HG02678 (cell line): ENCODE results near the gene AFDN.

Experiments
- ATAC-seq: cut with Tn5 transposase; IDR thresholded peaks from one replicate; pipeline ENCODE4 v1.9.1; 2021; ENCODE audit warnings: mild to moderate bottlenecking, moderate library complexity; ENCODE audit not compliant: unreplicated experiment

AFDN gene

GRCh38 chr6:167860550-167861226 is 34.0 kb downstream of the AFDN start:
- no peak for ATAC-seq

- no peak for ATAC-seq
These were observed 34.7 kb downstream of the AFDN start for GRCh38 chr6:167861424-167861823.

GRCh38 chr6:167863897-167864296 is 37.2 kb downstream of the AFDN start:
- ATAC-seq = no peak

DNA sequence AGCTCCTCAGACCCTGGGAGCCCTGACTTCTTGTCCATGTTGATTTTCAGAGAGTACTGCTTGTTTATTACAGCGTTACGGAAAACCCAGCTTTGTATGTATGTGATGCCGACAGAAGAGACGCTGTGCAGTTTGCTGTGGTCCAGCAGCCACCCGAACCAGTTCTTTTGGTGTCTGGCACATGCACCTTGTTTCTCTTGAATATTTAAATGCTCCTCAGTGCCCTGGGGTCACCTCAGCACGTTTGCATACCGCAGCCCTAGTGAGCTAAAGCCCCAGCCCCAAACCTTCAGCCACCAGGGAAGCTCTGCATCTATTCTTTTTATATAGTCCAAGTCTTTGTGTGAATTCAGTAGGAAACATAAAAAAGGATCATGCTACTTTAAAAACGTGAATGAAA is 39.9 kb downstream of the AFDN start:
- ATAC-seq = no peak

DNA sequence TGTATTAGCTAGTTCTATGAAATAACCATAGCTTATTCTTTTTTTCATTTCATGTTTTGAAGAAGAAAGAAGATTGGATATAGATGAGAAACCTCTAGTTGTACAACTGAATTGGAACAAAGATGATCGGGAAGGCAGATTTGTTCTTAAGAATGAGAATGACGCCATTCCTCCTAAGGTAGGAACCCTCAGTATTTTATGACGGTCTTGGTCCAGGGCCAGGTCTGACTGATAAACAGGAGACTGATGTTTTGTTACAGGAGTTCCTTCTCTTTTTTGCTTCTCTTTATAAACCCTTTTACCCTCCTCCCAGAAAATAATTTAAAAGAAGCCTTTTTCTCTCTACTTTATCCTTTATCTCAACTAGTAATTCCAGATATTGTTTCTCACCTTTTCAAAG is 43.6 kb downstream of the AFDN start:
- ATAC-seq = no peak

GRCh38 chr6:167872538-167873210 is 46.0 kb downstream of the AFDN start:
- ATAC-seq = peak; percentile 55

- no peak for ATAC-seq
These were observed 51.5 kb downstream of the AFDN start for GRCh38 chr6:167877994-167878779.

- ATAC-seq = no peak
These were observed 52.9 kb downstream of the AFDN start for GRCh38 chr6:167879612-167880011.

- no peak for ATAC-seq
These were observed 54.6 kb downstream of the AFDN start for GRCh38 chr6:167881327-167881726.

GRCh38 chr6:167882244-167882643 is 55.5 kb downstream of the AFDN start:
- ATAC-seq = no peak

GRCh38 chr6:167888098-167888497 is 61.4 kb downstream of the AFDN start:
- ATAC-seq = no peak

DNA sequence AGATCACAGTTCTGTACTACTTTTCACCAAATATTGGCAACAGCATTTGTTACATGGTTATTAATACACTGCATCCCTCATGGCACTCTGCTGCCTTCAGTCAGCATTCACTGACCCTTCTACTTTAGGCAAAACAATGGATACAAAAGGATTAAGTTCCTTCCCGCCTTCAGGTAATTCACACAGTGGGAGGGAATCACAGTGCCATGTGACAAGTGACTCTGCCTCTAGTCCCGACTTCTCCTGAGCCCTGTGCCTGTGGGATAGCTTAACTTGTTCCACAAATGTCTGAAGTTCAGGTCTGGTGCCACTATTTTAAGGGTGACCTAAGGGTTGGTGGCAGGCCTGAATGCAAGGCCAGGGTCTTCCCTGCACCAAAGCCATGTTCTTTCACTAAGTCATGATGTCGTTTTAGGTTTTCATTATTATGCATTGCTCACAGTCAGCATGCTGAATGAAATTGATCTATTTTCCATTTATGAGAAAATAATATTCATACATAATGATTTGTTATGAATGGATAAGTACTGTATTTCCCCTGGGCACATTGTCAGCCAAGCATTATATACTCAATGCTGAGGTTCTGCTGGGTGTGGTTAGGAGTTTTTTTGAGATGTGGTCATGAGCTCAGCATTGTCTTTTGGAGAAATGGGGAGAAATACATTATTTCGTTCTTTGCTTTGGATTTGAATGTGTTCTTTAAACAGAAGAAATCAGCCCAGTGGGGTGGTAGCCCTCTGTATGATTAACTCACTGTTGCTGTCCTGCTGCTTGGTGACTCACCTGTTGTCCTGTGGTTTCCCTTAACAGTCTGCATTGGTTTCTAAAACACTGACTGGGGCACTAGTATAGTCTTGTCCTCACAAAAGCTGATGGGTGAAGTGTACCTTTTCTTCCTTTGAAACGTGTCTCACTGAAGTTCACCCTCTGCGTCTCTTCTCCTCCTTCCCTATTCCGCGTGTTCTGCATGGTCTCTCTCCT is 66.4 kb downstream of the AFDN start:
- ATAC-seq = peak; percentile 86

GRCh38 chr6:167894965-167895364 is 68.3 kb downstream of the AFDN start:
- ATAC-seq = no peak

DNA sequence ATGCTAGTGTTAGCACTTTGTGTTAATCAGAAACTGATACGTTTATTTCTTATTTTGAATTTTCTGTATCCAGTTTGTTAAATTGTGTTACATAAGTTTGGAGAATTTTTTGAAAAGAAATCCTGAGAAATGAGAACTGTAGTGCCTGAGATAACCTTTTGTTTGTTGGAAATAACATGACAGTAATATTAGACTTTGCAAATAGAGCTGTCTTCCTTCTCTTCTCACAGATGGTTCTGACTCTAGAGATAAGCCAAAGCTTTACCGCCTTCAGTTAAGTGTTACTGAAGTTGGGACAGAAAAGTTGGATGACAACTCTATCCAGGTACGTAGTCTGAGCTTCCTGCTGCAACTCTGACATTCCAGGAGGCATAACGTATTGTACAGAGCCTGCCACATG is 69.9 kb downstream of the AFDN start:
- no peak for ATAC-seq

GRCh38 chr6:167898673-167899311 is 72.1 kb downstream of the AFDN start:
- ATAC-seq = peak; percentile 50

DNA sequence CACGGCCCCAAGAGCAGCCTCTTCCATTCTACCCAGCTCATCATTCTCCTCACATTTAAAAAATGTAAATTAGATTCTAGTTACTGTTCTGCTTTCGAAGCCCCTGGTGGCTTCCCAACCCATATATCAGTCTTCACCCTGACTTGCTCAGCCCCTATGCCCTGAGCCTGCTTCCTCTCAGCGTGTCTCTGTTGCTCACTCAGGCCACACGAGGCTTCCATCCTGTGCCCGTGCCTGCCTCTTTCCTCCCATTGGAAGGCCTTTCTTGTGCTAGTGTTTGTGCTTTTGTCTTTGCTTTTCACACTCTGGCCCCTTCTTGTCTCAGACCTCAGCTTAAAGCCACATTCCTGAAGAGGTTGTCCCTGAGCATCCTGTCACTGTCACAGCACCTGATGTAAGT is 78.1 kb downstream of the AFDN start:
- ATAC-seq = no peak

DNA sequence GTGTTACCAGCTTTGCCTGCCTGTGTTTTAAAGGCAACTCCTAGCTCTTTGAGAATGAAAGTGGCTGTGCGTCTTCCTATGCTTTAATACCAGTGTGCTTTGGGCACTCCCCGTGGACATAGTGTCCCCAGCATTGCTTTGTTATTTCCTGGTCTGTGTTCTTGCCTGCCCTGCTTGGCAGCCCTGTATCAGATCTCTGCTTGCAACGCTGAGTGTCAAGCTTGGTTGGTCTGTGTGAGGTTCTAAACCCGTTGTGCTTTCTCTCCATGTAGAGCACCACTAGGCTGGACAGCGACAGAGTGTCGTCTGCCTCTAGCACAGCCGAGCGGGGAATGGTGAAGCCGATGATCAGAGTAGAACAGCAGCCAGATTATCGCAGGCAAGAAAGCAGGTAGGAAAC is 80.2 kb downstream of the AFDN start:
- ATAC-seq = no peak

- no peak for ATAC-seq
These were observed 81.3 kb downstream of the AFDN start for GRCh38 chr6:167907837-167908681.

- ATAC-seq = no peak
These were observed 83.3 kb downstream of the AFDN start for GRCh38 chr6:167910007-167910406.
